SK-N-SH (cell line): Measurements from ENCODE around the gene BEST2. TPM values are rescaled to one million over a fixed set of nuclear protein-coding genes. Genes with fewer than 3 reads are reported as not detected.

ENCODE experiments used
- CTCF ChIA-PET: fragments of 300-600, 350-600 bp; formaldehyde crosslinking; extraction: SDS; loops from one replicate; lab custom pipeline; 2021; lab: Yijun Ruan, JAX
- POLR2A ChIA-PET: fragments of 350-600 bp; sonication (Branson Sonifier 250); formaldehyde crosslinking; extraction: SDS; loops from one replicate; lab custom pipeline; 2020; ENCODE audit warnings: antibody characterized with exemption, inconsistent platforms; lab: Yijun Ruan, JAX
- DNase-seq: peaks from one replicate; pipeline ENCODE4 v3.0.0; 2012
- H2AFZ ChIP-seq: fragments of 200-600 bp; sonication (generic); 2 replicates; pipeline ENCODE4 v1.8.1; 2016; ENCODE audit warnings: antibody characterized with exemption, mild to moderate bottlenecking, low read depth
- H3F3A ChIP-seq: fragments of 200-600 bp; sonication (generic); replicated peaks from 2 replicates; pipeline ENCODE3; 2016; ENCODE audit warnings: antibody characterized with exemption, mild to moderate bottlenecking; ENCODE audit not compliant: insufficient read depth
- H3K27ac ChIP-seq, 2 experiments: fragments of 200-500 bp in 1 of 2; fragments of 200-600 bp in 1 of 2; sonication (Bioruptor generic) in 1 of 2; sonication (generic), shearing (Covaris generic) in 1 of 2; 2 replicates each; pipeline versions ENCODE4 v1.5.1 to v1.6.1; 2014 to 2016; ENCODE audit warnings: low read depth in 2 of 2, inconsistent platforms in 1 of 2, low read length in 1 of 2, mild to moderate bottlenecking in 1 of 2, mixed read lengths in 1 of 2
- H3K27me3 ChIP-seq: fragments of 200-600 bp; sonication (generic), shearing (Covaris generic); 2 replicates; pipeline ENCODE4 v1.6.1; 2016; ENCODE audit warnings: mixed run types; ENCODE audit not compliant: insufficient read depth
- H3K36me3 ChIP-seq, 2 experiments: fragments of 200-500 bp in 1 of 2; fragments of 200-600 bp in 1 of 2; sonication (Bioruptor generic) in 1 of 2; sonication (generic) in 1 of 2; replicated peaks in 1 of 2; 2 replicates each; pipeline versions ENCODE3 to v1.5.1; 2014 to 2016; ENCODE audit warnings: low read length in 1 of 2, mild to moderate bottlenecking in 1 of 2; ENCODE audit not compliant: insufficient read depth in 2 of 2, control insufficient read depth in 1 of 2
- H3K4me1 ChIP-seq, 2 experiments: fragments of 200-500 bp in 1 of 2; fragments of 200-600 bp in 1 of 2; sonication (Bioruptor generic) in 1 of 2; sonication (generic), shearing (Covaris generic) in 1 of 2; 2 replicates each; pipeline versions ENCODE4 v1.5.1 to v1.6.1; 2014 to 2016; ENCODE audit warnings: low read depth in 1 of 2, low read length in 1 of 2, mixed run types in 1 of 2; ENCODE audit not compliant: insufficient read depth in 2 of 2, control insufficient read depth in 1 of 2
- H3K4me2 ChIP-seq: fragments of 200-600 bp; sonication (generic), shearing (Covaris generic); 2 replicates; pipeline ENCODE4 v1.6.1; 2017; ENCODE audit warnings: mixed run types
- H3K4me3 ChIP-seq, 2 experiments: fragments of 200-500 bp in 1 of 2; fragments of 200-600 bp in 1 of 2; sonication (Bioruptor generic) in 1 of 2; sonication (generic), shearing (Covaris generic) in 1 of 2; 2 replicates each; pipeline versions ENCODE4 v1.5.1 to v1.8.1; 2014 to 2016; ENCODE audit warnings: low read depth in 2 of 2, inconsistent platforms in 1 of 2, low read length in 1 of 2, mild to moderate bottlenecking in 1 of 2, mixed read lengths in 1 of 2, moderate library complexity in 1 of 2
- H3K79me2 ChIP-seq: fragments of 200-600 bp; sonication (generic); 2 replicates; pipeline ENCODE4 v1.8.1; 2017; ENCODE audit warnings: mild to moderate bottlenecking; ENCODE audit not compliant: insufficient read depth
- H3K9ac ChIP-seq: fragments of 200-600 bp; sonication (generic); 2 replicates; pipeline ENCODE4 v1.6.1; 2017; ENCODE audit warnings: mixed run types
- H3K9me2 ChIP-seq: fragments of 200-600 bp; sonication (generic); 2 replicates; pipeline ENCODE4 v1.6.1; 2017; ENCODE audit warnings: mixed run types
- H3K9me3 ChIP-seq: fragments of 200-600 bp; sonication (generic); 2 replicates; pipeline ENCODE4 v1.6.1; 2017; ENCODE audit warnings: mixed run types, mild to moderate bottlenecking, moderate library complexity
- H4K20me1 ChIP-seq: fragments of 200-600 bp; sonication (generic); 2 replicates; pipeline ENCODE4 v1.6.1; 2017; ENCODE audit warnings: mild to moderate bottlenecking, mixed run types; ENCODE audit not compliant: insufficient read depth
- CHD2 ChIP-seq: fragments of 150-350 bp; IDR thresholded peaks from 2 replicates; pipeline ENCODE4 v1.6.1; 2018; ENCODE audit warnings: low read length; ENCODE audit not compliant: partially characterized antibody
- CTCF ChIP-seq: fragments of 200-600 bp; sonication (generic); IDR thresholded peaks from 2 replicates; pipeline ENCODE4 v1.6.1; 2017; ENCODE audit warnings: antibody characterized with exemption, mild to moderate bottlenecking, moderate library complexity
- EZH2phosphoT487 ChIP-seq: fragments of 200-600 bp; sonication (generic); IDR thresholded peaks from 2 replicates; pipeline ENCODE4 v1.6.1; 2017; ENCODE audit warnings: low read depth, mixed run types, mild to moderate bottlenecking, antibody characterized with exemption, moderate library complexity, borderline replicate concordance
- FOXJ3 ChIP-seq: sonication (generic); formaldehyde crosslinking; IDR thresholded peaks from 2 replicates; pipeline ENCODE4 v1.5.1; 2020; ENCODE audit warnings: mild to moderate bottlenecking, missing genetic modification reagents
- GABPA ChIP-seq: IDR thresholded peaks from 2 replicates; pipeline ENCODE4 v1.4.0; 2012; ENCODE audit warnings: low read depth, mild to moderate bottlenecking
- GATA2 ChIP-seq: sonication (generic); formaldehyde crosslinking; IDR thresholded peaks from 2 replicates; pipeline ENCODE4 v1.5.0; 2020; ENCODE audit warnings: mild to moderate bottlenecking, missing genetic modification reagents
- JUND ChIP-seq: IDR thresholded peaks from 2 replicates; pipeline ENCODE4 v1.4.0; 2012
- MAX ChIP-seq: IDR thresholded peaks from 2 replicates; pipeline ENCODE4 v1.4.0; 2012; ENCODE audit warnings: low read depth
- MEF2A ChIP-seq: IDR thresholded peaks from 2 replicates; pipeline ENCODE4 v1.4.0; 2012; ENCODE audit warnings: low read depth, borderline replicate concordance
- MXI1 ChIP-seq: IDR thresholded peaks from 2 replicates; pipeline ENCODE4 v1.6.1; 2012; ENCODE audit warnings: mild to moderate bottlenecking, low read depth, low read length, improper control_type of control experiment
- NFIC ChIP-seq: IDR thresholded peaks from 2 replicates; pipeline ENCODE4 v1.4.0; 2012; ENCODE audit warnings: borderline replicate concordance
- NRF1 ChIP-seq: IDR thresholded peaks from 2 replicates; pipeline ENCODE4 v1.6.1; 2012; ENCODE audit warnings: low read depth, mild to moderate bottlenecking, low read length
- PBX3 ChIP-seq: IDR thresholded peaks from 2 replicates; pipeline ENCODE4; 2012
- POLR2AphosphoS5 ChIP-seq: IDR thresholded peaks from 2 replicates; pipeline ENCODE4 v1.6.1; 2012; ENCODE audit warnings: low read depth, low read length
- RAD21 ChIP-seq: IDR thresholded peaks from 2 replicates; pipeline ENCODE4 v1.6.1; 2012; ENCODE audit warnings: mild to moderate bottlenecking, low read length
- RFX5 ChIP-seq: IDR thresholded peaks from 2 replicates; pipeline ENCODE4 v1.6.1; 2012; ENCODE audit warnings: mild to moderate bottlenecking, improper control_type of control experiment, low read length
- RXRA ChIP-seq: IDR thresholded peaks from 2 replicates; pipeline ENCODE4 v1.4.0; 2012; ENCODE audit warnings: low read depth, mild to moderate bottlenecking, borderline replicate concordance
- ZBTB33 ChIP-seq: IDR thresholded peaks from 2 replicates; pipeline ENCODE4 v1.4.0; 2012; ENCODE audit warnings: low read depth, borderline replicate concordance
- WGBS: methylation state at CpG from one replicate; pipeline ENCODE4 v1.1.6; 2017; ENCODE audit warnings: low lambda C conversion rate; 5-methylcytosine and 5-hydroxymethylcytosine counted together
- polyA plus RNA-seq, 3 experiments: library from polyadenylated mRNA; depleted of rRNA; stranded (reverse); fragments of >200 nt; gene quantifications; 2 replicates each; pipeline ENCODE4 v1.2.3, GENCODE V29; 2012
- TF ChIP-seq, protein P1 (sequence below): fragments of 150-350 bp; IDR thresholded peaks from 2 replicates; pipeline ENCODE4 v1.6.1; 2017; ENCODE audit warnings: antibody characterized with exemption, low read length, low read depth, borderline replicate concordance

Gene BEST2
- polyA plus RNA-seq, 1 of the 3 experiments (the other 2 are of a cell fraction) = not detected

- no peak for TF ChIP-seq RFX5
- TF ChIP-seq MAX = no peak
- no peak for TF ChIP-seq GATA2
- no peak for TF ChIP-seq GABPA
- TF ChIP-seq RAD21 = no peak
- no peak for TF ChIP-seq CHD2
- no peak for TF ChIP-seq FOXJ3
- TF ChIP-seq NFIC = no peak
- no peak for TF ChIP-seq POLR2AphosphoS5
- no peak for TF ChIP-seq RXRA
- TF ChIP-seq, protein P1, sequence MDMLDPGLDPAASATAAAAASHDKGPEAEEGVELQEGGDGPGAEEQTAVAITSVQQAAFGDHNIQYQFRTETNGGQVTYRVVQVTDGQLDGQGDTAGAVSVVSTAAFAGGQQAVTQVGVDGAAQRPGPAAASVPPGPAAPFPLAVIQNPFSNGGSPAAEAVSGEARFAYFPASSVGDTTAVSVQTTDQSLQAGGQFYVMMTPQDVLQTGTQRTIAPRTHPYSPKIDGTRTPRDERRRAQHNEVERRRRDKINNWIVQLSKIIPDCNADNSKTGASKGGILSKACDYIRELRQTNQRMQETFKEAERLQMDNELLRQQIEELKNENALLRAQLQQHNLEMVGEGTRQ = no peak
- no peak for TF ChIP-seq JUND
- no peak for TF ChIP-seq MXI1
- TF ChIP-seq NRF1 = no peak
- no peak for TF ChIP-seq PBX3
- TF ChIP-seq MEF2A = no peak
- TF ChIP-seq ZBTB33 = no peak
- no peak for TF ChIP-seq EZH2phosphoT487
- TF ChIP-seq CTCF = no peak
- CTCF ChIA-PET = interaction anchor here (1.7 to 17.5 kb wide), 5 partner anchors 7 to 81 kb away, joined by 5 to 321 read pairs (median 75); partner anchors contain the start of genes BEST2, GET3, JUNB and PRDX2
- Histone ChIP-seq H3F3A (no peaks in the 10 kb centered on the region), H2AFZ (no peak overlapping the region), H3K27ac (no peak overlapping the region), H4K20me1 (no peaks in the 10 kb centered on the region), H3K27me3 (no peaks in the 10 kb centered on the region), H3K79me2 (no peaks in the 10 kb centered on the region), H3K9ac (no peak overlapping the region), H3K4me3 (no peak overlapping the region), H3K36me3 (peaks cover 4 to 11% of the 10 kb centered on the region in 2 experiments), H3K9me3 (no peaks in the 10 kb centered on the region), H3K4me1 (peaks cover 0 to 3% of the 10 kb centered on the region in 2 experiments; a peak in 1 of 4 replicates), H3K9me2 (no peaks in the 10 kb centered on the region), H3K4me2 (no peak overlapping the region)
- POLR2A ChIA-PET = interaction anchor here (1.1 kb wide), 1 partner anchor 25 kb away, joined by 3 read pairs; the partner anchor contains the start of gene JUNB
- WGBS = 88% methylated on average over 28 of the region's 30 CpGs
- no peak for DNase-seq
Observed at GRCh38 chr19:12766051-12766521, 14.5 kb downstream of the BEST2 start.
